HepG2 (cell line): Measurements from ENCODE around the gene TNS1. TPM values are rescaled to one million over a fixed set of nuclear protein-coding genes. Genes with fewer than 3 reads are reported as not detected.

Source experiments
- ADNP ChIP-seq: sonication (generic); formaldehyde crosslinking; IDR thresholded peaks from 2 replicates; pipeline ENCODE4 v1.4.0; 2020; ENCODE audit warnings: missing genetic modification reagents
- ESRRA ChIP-seq: sonication (generic); formaldehyde crosslinking; IDR thresholded peaks from 2 replicates; pipeline ENCODE4 v1.5.1; 2020; ENCODE audit warnings: mild to moderate bottlenecking, low read depth, missing genetic modification reagents
- FOXA3 ChIP-seq: IDR thresholded peaks from 2 replicates; pipeline ENCODE4 v1.6.1; 2016; ENCODE audit warnings: missing genetic modification reagents, missing compliant biosample characterization
- HDAC1 ChIP-seq: sonication (generic); formaldehyde crosslinking; IDR thresholded peaks from 2 replicates; pipeline ENCODE4 v1.5.1; 2020; ENCODE audit warnings: mild to moderate bottlenecking, missing genetic modification reagents
- HNRNPUL1 ChIP-seq: fragments of 200-400 bp; formaldehyde crosslinking; IDR thresholded peaks from 2 replicates; pipeline ENCODE4 v1.6.1; 2017; ENCODE audit warnings: low read depth, mild to moderate bottlenecking, low read length, moderate library complexity
- HOXA9 ChIP-seq: sonication (generic); formaldehyde crosslinking; IDR thresholded peaks from 2 replicates; pipeline ENCODE4 v1.8.1; 2022; ENCODE audit warnings: missing genetic modification reagents, mild to moderate bottlenecking, moderate library complexity, borderline replicate concordance
- IKZF4 ChIP-seq: sonication (generic); formaldehyde crosslinking; IDR thresholded peaks from 2 replicates; pipeline ENCODE4 v1.5.1; 2020; ENCODE audit warnings: borderline replicate concordance, mild to moderate bottlenecking, low read depth, missing genetic modification reagents; ENCODE audit errors: not compliant biosample characterization
- KLF11 ChIP-seq: IDR thresholded peaks from 2 replicates; pipeline ENCODE4 v1.6.1; 2016; ENCODE audit warnings: missing compliant biosample characterization
- MEIS1 ChIP-seq: sonication (generic); formaldehyde crosslinking; IDR thresholded peaks from 2 replicates; pipeline ENCODE4 v1.9.0; 2021; ENCODE audit warnings: mild to moderate bottlenecking, missing genetic modification reagents, moderate library complexity, borderline replicate concordance
- NPAS2 ChIP-seq: sonication (generic); formaldehyde crosslinking; IDR thresholded peaks from 2 replicates; pipeline ENCODE4 v1.8.0; 2022; ENCODE audit warnings: mild to moderate bottlenecking, missing genetic modification reagents, borderline replicate concordance
- SIN3B ChIP-seq: fragments of 150-350 bp; IDR thresholded peaks from 2 replicates; pipeline ENCODE4 v1.6.1; 2014; ENCODE audit warnings: low read length
- SNAI1 ChIP-seq: sonication (generic); formaldehyde crosslinking; IDR thresholded peaks from 2 replicates; pipeline ENCODE4 v1.5.0; 2020; ENCODE audit warnings: mild to moderate bottlenecking, missing genetic modification reagents, borderline replicate concordance
- SP4 ChIP-seq: sonication (generic); formaldehyde crosslinking; IDR thresholded peaks from 2 replicates; pipeline ENCODE4 v1.8.1; 2023; ENCODE audit warnings: mild to moderate bottlenecking, missing genetic modification reagents
- ZBTB26 ChIP-seq: IDR thresholded peaks from 2 replicates; pipeline ENCODE4 v1.6.1; 2016; ENCODE audit warnings: missing compliant biosample characterization, missing genetic modification reagents, borderline replicate concordance
- ZNF160 ChIP-seq: sonication (generic); formaldehyde crosslinking; IDR thresholded peaks from 2 replicates; pipeline ENCODE4 v1.8.0; 2022; ENCODE audit warnings: mild to moderate bottlenecking, inconsistent platforms, missing genetic modification reagents
- ZNF333 ChIP-seq: sonication (generic); formaldehyde crosslinking; IDR thresholded peaks from 2 replicates; pipeline ENCODE4 v1.4.0; 2020; ENCODE audit warnings: mild to moderate bottlenecking, missing genetic modification reagents, borderline replicate concordance
- ZNF350 ChIP-seq: sonication (generic); formaldehyde crosslinking; IDR thresholded peaks from 2 replicates; pipeline ENCODE4 v1.4.0; 2020; ENCODE audit warnings: mild to moderate bottlenecking, low read depth, missing genetic modification reagents, borderline replicate concordance
- ZNF543 ChIP-seq: sonication (generic); formaldehyde crosslinking; IDR thresholded peaks from 2 replicates; pipeline ENCODE4 v1.4.0; 2020; ENCODE audit warnings: mild to moderate bottlenecking, missing genetic modification reagents
- ZNF607 ChIP-seq: sonication (generic); formaldehyde crosslinking; IDR thresholded peaks from 2 replicates; pipeline ENCODE4 v1.5.1; 2020; ENCODE audit warnings: missing genetic modification reagents, mild to moderate bottlenecking, borderline replicate concordance
- polyA plus RNA-seq, 8 experiments: library from polyadenylated mRNA; depleted of rRNA in 3 of 8; stranded (reverse) in 7 of 8; unstranded in 1 of 8; fragments of >200 nt; fragmentation: Illumina TruSeq in 4 of 8; extraction: Trizol in 4 of 8; gene quantifications; 2 replicates each; pipeline versions ENCODE4 v1.2.1 to v1.2.3, GENCODE V29; 2011 to 2016; ENCODE audit warnings: low read depth in 4 of 8, missing spikeins in 1 of 8, mixed read lengths in 1 of 8; ENCODE audit not compliant: insufficient read depth in 1 of 8
- total RNA-seq, 5 experiments: library from RNA; depleted of rRNA; stranded (reverse); fragments of >200 nt; fragmentation: Illumina TruSeq; extraction: Trizol; gene quantifications; 2 replicates each; pipeline ENCODE4 v1.2.3, GENCODE V29; 2016; ENCODE audit warnings: low read depth in 1 of 5
- TF ChIP-seq, protein P1 (sequence below), 2 experiments: IDR thresholded peaks; 2 replicates each; pipeline ENCODE4 v1.6.1; 2011 to 2012; ENCODE audit warnings: low read length in 2 of 2, borderline replicate concordance in 1 of 2, low read depth in 1 of 2, mild to moderate bottlenecking in 1 of 2, moderate library complexity in 1 of 2
- TF ChIP-seq, protein P2 (sequence below): sonication (generic); formaldehyde crosslinking; IDR thresholded peaks from 2 replicates; pipeline ENCODE4 v1.5.0; 2020; ENCODE audit warnings: missing genetic modification reagents, mild to moderate bottlenecking, borderline replicate concordance
- TF ChIP-seq, protein P3 (sequence below): sonication (generic); formaldehyde crosslinking; IDR thresholded peaks from 2 replicates; pipeline ENCODE4 v1.4.0; 2020; ENCODE audit warnings: missing genetic modification reagents, low read depth, mild to moderate bottlenecking, borderline replicate concordance

The TNS1 gene
- total and polyA plus RNA-seq, 2 of the 13 experiments (the other 11 are each of a cell fraction or from before 2014, with no cell fraction given): 1.9 to 118 TPM

DNA sequence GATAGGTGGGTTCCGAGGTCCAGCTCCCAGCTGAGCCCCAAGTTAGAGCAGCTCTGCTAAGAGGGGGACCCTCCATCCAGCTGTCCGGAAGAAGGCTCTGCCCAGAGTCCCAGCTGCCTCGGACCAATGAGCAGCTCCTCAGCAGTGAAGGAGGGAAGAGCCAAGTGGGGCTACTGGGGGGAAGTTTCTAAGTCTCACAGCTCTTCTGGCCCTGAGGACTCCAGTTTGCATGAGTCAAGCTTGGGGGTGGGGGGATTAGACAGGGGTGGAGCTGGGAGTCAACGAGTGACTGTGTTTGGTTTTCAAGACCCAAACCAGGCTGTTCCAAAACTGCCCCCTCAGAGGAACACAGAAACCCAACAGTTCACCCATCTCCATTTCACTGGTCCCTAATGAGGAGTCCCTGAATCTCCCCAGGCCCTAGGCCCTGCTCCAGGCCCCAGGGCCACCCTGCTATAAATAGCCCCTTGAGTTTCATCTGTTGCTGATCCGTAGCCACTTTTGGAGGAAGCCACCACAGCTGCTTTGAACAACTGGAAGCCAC lies 100.9 kb downstream of the TNS1 start (continued):
- TF ChIP-seq HNRNPUL1 (no peak), ZNF543 (CRISPR knock-in tag) (no peak), NPAS2 (CRISPR knock-in tag) (no peak; the same call in 1 of the 2 replicates), KLF11 (CRISPR knock-in tag) (no peak; the same call in 1 of the 2 replicates), SIN3B (no peak), SP4 (no peak), IKZF4 (CRISPR knock-in tag) (no peak), MEIS1 (CRISPR knock-in tag) (no peak), ZNF350 (CRISPR knock-in tag) (no peak), ADNP (no peak), HDAC1 (CRISPR knock-in tag) (no peak), ZBTB26 (CRISPR knock-in tag) (no peak), ZNF160 (no peak), ZNF607 (no peak), ZNF333 (no peak), HOXA9 (CRISPR knock-in tag) (no peak), SNAI1 (CRISPR knock-in tag) (no peak), FOXA3 (no peak), ESRRA (CRISPR knock-in tag) (no peak)
- TF ChIP-seq, protein P1, sequence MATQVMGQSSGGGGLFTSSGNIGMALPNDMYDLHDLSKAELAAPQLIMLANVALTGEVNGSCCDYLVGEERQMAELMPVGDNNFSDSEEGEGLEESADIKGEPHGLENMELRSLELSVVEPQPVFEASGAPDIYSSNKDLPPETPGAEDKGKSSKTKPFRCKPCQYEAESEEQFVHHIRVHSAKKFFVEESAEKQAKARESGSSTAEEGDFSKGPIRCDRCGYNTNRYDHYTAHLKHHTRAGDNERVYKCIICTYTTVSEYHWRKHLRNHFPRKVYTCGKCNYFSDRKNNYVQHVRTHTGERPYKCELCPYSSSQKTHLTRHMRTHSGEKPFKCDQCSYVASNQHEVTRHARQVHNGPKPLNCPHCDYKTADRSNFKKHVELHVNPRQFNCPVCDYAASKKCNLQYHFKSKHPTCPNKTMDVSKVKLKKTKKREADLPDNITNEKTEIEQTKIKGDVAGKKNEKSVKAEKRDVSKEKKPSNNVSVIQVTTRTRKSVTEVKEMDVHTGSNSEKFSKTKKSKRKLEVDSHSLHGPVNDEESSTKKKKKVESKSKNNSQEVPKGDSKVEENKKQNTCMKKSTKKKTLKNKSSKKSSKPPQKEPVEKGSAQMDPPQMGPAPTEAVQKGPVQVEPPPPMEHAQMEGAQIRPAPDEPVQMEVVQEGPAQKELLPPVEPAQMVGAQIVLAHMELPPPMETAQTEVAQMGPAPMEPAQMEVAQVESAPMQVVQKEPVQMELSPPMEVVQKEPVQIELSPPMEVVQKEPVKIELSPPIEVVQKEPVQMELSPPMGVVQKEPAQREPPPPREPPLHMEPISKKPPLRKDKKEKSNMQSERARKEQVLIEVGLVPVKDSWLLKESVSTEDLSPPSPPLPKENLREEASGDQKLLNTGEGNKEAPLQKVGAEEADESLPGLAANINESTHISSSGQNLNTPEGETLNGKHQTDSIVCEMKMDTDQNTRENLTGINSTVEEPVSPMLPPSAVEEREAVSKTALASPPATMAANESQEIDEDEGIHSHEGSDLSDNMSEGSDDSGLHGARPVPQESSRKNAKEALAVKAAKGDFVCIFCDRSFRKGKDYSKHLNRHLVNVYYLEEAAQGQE (IDR thresholded peaks at IDR 0.05; ENCODE audit: borderline replicate concordance in 1 of 2, low read depth in 1 of 2, low read length in 2 of 2): 0 out of 4 replicates have a peak, but pooled peaks of 1 of the 2 experiments have one; percentile 29
- TF ChIP-seq, protein P2, sequence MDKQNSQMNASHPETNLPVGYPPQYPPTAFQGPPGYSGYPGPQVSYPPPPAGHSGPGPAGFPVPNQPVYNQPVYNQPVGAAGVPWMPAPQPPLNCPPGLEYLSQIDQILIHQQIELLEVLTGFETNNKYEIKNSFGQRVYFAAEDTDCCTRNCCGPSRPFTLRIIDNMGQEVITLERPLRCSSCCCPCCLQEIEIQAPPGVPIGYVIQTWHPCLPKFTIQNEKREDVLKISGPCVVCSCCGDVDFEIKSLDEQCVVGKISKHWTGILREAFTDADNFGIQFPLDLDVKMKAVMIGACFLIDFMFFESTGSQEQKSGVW (CRISPR knock-in tag): no peak
- TF ChIP-seq, protein P3, sequence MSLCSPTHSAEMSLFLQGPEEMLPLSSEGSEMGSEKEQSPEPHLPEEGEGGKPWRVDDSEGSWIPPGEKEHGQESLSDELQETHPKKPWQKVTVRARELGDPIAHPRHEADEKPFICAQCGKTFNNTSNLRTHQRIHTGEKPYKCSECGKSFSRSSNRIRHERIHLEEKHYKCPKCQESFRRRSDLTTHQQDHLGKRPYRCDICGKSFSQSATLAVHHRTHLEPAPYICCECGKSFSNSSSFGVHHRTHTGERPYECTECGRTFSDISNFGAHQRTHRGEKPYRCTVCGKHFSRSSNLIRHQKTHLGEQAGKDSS: no peak
